Inflammatory macrophage treated with lipopolysaccharide for 1 hour (primary cell): ENCODE results near the gene GTPBP3.
A peak's percentile ranks its signal among the peaks of the same experiment; 100 is the strongest.
"Not testable (repeated sequence)": the region's sequence is repeated elsewhere in the genome, so short reads cannot be mapped to it uniquely, and the experiment has no call there.

Experiments used
- DNase-seq, 2 donors: peaks; one replicate each; pipeline ENCODE4 v3.0.0-alpha.2; 2020 to 2022

GTPBP3 gene

DNA sequence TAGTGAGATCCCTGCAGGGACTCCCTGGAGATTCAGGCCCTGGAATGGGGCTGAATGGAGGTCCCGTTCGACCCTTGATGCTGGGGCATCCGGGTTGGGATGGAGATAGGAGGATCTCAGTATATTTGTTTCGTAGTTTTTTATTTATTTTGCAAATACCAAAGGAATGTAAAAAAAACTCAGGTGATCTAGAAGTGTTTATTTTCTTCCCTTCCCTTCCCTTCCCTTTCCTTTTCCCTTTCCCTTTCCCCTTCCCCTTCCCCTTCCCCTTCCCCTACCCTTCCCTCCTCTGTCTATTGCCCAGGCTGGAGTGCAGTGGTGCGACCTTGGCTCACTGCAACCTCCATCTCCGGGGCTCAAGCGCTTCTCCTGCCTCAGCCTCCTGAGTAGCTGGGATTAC, 4.5 kb downstream of the GTPBP3 start:
- no peak for DNase-seq

DNA sequence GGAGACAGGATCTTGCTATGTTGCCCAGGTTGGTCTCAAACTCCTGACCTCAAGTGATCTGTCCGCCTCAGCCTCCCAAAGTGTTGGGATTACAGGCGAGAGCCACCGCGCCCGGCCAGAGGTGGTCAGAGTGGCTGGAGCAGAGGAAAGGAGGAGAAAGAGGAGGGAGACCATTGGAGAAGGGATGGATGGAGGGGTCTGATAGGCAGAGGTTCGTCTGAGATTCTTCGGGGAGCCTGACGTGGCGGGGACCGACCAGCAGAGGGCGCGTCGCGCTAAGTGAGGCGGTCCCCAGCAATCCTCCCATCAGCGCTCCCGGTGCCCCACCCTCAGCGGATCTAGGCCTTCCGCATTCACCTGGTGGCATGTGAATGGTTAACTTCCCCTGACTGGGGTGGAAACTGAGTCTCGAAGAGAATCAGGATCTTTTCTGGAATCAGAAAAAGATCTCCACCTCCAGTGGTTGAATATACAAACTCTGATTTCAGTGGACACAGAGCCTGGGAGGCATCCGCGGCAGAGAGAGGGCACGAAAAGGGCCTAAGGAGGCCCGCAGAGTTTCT, 8.8 kb downstream of the GTPBP3 start:
- DNase-seq, result peak; percentile 43 to 87

DNA sequence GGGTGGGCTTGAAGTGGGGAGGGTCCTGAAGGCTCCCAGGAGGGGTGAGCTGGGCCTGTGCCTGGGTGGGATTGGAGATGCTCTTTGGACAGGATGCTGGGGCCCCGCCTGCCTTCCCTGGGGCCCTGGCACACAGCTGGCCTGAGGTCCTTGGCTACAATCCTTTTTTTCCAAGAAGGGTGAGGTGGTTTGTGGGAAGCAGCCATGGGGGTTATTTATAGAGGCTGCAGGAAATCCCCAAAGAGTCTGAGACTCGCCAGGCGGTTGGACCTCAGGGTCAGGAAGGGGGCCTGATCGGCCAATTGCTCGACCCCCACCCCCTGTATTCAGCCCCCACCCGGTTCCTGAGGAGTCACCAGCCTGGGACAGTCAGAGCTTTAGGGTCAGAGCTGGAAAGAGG, 10.0 kb downstream of the GTPBP3 start:
- DNase-seq, result no peak

DNA sequence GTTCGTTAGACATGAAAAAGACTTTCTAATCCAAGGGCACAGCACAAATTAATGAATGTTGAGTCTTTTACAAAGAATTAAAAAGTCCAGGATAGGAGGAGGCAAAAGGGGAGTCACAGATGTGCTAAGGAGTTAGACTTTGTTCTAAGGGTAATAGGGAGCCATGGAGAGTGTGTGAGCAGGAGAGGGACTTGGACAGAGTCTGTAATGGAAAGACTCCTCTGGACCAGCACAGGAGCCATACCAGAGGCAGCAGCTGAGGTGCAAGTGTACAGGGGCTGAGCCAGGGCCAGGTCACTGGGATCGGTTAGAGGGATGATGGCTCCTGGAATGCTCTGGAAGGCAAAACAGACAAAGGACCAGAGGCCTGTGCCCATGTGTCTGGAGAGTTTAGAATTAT, 10.5 kb downstream of the GTPBP3 start:
- no peak for DNase-seq

DNA sequence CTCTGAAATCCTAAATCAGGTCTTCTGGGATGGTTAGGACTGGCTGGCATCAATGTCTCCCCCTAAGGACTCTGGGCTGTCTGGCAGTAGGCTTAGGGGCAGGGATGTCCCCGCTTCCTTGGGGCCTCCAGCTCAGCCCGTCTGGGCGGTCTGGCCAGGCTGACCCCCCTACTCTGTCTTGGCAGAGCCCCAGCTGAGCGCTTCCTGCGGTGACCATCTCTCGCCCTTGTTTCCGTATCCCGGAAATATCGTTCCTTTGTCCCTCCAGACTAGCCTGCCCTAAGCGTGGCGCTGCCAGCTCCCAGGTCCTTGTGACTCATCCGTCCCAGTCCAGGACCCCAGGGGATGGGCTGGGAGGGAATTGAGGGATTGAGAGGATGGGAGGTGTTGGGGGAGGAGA, 11.3 kb downstream of the GTPBP3 start:
- DNase-seq, result no peak

DNA sequence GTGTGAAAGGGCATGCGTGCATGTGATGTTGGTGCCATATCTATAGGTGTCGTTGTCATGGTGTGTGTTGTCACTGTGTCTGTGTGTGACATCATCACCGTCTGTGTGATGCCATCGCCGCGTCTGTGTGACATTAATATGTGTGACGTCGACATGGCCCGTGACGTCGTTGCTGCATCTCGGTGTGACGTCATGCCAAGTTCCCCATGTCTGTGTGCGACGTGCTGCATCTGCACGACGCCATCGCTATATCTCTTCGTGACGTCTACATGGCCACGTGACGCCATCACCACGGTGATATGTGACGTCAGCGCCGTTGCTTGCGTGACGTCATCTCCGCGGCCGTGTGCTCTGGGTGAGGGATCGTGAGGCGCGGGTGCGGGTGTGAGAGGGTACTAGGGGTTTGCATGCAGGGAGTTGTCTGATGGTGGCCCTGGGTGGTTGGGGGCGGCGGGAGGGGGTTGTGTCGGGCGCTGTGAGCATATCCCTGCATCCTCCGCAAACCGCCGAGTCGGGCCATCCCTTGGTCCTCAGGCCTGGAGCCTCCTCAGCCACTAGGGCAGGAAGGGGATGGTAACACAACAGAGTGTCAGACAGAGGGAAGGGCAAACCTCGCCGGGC, 14.6 kb downstream of the GTPBP3 start:
- no peak for DNase-seq

DNA sequence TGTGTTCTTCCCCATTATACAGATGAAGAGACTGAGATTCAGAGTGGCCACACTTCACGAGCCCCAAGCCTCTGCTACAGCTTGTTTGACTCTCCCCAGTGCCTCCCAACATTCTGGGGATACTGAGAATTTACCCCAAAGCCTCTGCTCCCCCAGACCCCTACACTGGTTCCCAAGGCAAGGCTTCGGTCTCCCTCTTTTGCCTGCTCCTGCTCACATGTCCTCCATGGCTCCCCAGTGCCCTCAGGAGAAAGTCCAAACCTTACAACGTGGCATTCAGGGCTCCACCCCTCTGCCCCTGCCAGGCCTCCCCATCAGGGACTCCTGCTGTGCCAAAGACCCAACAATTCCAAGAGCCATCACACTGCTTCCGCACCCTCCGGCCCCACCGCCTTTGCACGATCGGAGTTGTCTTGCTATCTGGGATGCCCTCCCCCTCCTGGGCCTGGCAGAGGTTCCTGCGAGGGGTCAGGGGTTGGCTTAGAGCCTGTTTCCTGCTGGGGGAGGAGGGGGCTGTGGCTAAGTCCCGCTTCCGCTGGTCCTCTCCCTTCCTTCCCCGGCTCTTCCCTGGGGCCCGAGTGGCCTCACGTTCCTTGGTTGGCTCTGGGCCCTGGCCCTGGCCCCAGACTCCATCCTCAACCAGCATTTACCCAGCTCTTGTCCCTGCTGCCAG, 15.4 kb downstream of the GTPBP3 start:
- no peak for DNase-seq

DNA sequence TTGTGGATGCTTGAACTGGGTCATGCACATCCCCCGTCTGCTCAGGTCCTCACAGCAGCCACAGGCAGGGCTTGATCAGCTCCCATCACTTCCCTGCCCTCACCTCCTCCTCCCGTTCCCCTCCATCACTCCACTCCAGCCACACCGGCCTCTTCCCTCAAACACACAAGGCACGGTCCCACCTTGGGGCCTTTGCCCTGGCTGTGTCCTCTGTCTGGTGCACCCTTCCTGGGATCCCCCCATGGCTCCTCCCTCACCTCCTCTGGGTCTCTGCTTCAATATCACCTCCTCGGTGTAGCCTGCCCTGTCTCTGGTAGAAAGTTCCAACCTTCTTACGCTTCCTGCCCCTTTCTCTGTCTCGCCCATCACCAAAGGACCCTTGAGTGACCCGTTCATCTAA, 16.0 kb downstream of the GTPBP3 start:
- DNase-seq, result no peak

DNA sequence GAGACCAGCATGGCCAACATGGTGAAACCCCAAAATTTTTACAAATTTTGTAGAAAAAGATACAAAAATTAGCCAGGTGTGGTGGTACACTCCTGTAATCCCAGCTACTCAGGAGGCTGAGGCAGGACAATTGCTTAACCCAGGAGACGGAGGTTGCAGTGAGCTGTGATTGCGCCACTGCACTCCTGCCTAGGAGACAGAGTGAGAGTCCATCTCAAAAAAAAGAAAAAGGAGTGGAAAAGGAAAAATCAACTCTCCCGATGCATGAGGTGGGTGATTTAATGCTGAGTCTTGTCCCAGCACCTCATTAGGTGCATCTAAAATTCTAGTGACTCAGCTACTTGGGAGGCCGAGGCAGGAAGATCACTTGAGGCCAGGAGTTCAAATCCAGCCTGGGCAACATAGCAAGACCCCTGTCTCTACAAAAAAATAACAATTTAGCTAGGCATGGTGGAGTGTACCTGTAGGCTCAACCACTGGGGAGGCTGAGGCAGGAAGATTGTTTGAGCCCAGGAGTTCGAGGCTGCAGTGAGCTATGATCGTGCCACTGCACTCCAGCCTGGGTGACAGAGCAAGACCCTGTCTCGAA, 19.8 kb downstream of the GTPBP3 start:
- DNase-seq, result no peak

DNA sequence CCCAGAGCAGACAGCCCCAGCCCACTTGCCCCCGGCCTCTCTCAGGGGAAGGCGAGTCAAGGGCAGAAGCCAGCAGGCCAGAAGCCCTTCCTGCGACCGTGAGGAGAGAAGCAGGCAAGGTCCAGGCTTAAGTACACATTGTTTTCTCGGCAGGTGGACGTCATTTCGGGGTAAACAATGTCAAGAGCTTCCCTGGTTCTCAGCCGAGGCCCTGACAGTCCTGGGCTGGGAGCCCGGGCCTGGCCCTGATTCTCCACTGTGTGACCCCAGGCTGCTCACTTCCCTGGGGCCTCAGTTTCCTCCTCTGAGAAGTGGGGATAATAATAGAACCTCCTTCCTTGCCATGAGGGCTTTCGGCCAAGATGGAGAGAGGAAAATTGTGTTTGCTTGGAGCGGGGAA, 20.4 kb downstream of the GTPBP3 start:
- no peak for DNase-seq

DNA sequence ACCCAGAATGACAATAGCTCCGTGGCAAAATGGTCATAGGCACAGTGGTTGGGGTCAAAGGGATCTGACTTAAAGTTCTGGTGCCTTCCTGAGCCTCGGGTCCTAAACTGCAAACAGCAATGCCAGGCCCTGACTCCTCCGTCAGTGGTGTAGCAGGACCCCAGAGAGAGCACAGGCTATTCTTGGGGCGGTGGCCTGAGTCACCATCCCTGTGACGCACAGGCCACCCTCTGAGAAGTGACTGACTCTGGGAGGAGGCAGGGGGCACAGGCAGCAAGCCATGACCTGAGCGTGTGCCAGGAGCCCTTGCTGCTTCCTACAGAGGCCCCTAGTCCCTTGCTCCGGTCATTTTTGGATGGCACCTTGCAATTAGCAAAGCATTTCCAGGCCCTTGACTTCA, 21.0 kb downstream of the GTPBP3 start:
- no peak for DNase-seq

DNA sequence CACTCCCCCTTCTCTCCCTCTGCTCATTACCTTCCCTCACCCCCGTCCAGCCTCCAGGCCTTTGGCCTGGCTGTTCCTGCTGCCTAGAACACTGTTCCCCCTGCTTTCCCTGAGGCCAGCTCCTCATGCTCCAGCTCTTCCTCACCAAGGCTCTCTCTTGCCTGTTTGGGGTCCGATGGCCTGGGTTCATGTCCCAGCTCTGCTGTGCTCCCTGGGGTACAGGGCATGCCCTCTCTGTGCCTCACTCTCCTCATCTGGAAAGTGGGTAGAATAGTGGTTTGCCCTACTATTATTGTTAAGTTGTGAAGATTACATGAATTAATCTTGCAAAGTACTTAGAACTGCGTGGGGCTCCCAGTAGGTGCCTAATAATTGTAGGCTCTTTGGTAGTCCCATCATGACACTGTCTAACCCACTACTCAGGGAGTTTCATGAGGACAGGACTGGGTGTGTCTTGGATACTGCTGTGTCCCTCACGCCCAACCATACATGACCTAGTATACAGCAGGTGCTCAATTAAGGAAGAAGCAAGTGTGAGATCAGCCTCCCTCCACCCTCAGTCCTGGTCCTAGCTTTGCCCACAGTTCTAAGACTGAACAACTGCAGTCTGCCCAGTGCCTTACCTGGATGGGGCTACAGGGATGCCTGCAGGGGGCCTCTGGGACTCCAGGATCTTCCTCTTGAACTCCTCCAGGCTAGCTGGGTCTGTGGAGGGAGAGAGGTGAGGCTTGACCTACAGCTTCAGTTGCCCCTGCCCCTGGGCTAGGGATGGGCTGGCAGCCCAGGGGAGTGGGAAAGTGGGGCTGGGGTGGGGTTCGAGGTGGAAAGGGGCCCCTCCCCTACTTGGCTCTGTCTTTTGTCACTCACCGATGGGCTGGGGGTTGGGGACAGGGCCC, 22.8 kb downstream of the GTPBP3 start:
- DNase-seq, result no peak

DNA sequence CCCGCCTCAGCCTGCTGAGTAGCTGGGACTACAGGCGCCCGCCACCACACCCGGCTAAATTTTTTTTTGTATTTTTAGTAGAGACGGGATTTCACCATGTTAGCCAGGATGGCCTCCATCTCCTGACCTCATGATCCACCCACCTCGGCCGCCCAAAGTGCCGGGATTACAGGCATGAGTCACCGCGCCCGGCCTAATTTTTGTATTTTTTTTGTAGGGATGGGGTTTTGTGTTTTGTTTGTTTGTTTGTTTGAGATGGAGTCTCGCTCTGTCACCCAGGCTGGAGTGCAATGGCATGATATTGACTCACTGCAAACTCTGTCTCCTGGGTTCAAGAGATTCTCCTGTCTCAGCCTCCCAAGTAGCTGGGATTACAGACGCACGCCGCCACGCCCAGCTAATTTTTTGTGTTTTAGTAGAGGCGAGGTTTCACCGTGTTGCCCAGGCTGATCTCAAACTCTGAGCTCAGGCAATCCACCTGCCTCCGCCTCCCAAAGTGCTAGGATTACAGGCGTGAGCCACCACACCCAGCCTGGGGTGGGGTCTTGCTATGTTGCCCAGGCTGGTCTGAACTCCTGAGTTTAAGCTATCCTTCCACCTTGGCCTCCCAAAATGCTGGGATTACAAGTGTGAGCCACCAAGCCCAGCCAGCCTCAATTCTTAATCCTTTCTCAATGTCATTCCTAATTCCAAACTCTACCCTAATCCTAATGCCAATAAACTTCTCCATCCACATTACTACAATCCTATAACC, 26.7 kb downstream of the GTPBP3 start:
- DNase-seq, result not testable (repeated sequence)

DNA sequence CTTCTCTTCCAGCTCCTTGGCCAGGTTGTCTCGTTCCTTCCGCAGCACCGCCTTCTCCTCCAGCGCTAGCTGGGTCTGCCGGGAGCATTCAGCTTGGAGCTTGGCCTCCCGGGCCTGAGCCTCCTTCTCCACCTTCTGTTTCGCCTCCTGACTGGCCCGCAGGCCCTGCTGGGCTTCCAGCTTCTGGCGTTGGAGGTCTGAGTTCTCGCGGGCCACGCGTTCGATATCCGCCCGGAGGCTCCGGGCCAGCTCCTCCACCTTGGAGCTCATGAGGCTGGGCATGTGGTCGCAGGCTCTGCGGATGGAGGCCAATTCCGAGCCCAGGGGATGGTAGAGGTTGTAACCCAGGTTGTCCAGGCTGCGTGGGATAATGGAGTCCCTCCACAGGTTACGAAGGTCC, 28.0 kb downstream of the GTPBP3 start:
- no peak for DNase-seq

DNA sequence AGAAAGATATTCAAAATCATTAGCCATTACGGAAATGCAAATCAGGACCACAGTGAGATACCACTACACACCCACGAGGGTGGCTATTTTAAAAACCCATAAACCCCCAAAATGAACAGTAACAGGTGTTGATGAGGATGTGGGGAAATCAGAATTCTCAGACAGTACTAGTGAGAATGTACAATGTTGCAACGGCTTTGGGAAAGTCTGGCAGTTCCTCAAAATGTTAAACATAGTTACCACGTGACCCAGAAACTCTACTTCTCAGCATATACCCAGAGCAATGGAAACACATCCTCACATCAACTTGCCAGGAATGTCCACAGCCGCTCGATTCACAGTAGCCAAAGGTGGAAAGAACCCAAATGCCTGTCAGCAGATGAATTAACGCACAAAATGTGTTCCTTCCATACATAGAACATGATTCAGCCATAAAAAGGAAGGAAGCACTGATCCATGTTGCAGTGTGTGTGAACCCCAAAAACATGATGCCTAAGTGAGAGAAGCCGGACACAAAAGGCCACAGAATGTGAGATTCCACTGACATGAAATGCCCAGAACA, 32.8 kb downstream of the GTPBP3 start:
- DNase-seq, result peak; percentile 87 to 92

DNA sequence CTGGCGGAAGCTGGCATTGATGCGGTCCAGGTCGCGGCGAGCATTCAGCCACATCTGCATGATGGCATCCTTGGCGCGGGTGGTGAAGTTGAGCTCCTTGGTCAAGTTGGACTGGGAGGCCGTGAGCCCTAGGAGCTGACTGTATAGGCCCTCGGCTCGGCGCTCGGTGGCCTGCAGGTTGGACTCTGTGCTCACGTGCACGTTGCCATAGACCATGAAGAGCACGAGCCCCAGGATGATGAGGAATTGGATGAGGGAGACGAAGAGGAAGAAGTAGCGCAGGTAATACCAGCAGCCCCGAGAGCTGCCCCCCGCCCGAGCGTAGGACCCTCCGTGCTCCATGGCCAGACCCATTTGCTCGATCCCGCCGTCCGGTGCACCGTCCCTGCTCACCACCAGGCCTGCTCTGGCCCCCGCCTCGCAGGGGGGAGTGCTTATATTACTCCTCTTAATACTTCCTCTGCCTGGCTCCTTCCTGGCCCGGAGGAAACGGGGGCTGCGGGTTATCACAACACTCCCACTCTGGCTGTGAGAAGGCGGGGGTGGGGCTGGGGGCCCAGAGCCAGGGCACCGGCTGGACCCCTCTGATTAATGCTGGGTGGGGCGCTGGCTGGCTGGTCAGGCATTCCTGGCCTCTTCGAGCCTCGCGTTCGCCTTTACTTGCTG, 39.7 kb downstream of the GTPBP3 start, which contains the start of gene PLVAP:
TSS of gene PLVAP (minus strand) at position 408 of the 666 bp plus-strand sequence. CDS start at position 354, 54 bp downstream.
- DNase-seq, result no peak

DNA sequence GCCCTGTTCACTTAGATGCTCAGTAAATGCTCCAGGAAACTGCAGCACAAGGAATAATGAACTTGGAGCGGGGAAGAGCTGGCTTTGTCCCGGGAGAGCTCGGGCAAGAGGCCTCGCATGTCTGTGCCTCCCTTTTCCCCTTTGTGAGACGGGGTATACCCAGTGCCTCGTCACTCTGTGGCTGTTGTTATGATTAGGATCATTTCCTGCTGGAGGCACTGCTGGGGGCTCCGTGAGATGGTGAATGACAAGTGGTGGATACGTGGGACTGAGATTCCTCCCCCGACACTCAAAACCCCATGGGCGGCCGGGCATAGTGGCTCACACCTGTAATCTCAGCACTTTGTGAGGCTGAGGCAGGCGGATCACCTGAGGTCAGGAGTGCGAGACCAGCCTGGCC, 40.9 kb downstream of the GTPBP3 start:
- DNase-seq, result no peak

DNA sequence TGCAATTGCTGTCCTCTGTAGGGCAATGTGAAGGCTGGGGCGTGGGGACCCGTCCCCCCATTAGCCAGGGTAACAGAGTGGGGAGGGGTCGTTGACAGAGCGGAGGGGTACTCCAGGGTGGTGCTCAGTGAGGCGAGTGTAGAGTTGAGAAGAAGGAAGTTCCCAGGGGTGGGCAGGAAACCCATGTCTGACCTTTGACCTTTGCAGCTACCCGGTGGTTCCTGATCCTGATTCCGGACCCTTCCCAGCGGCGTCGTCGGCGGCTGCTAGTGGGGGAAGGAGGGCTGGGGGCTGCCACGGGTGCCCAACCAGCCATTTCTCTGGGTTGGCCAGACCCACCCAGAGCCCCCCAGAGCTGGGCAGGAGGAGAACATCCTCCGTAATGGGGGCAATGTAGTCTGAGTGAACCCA, 41.9 kb downstream of the GTPBP3 start:
- DNase-seq, result no peak

DNA sequence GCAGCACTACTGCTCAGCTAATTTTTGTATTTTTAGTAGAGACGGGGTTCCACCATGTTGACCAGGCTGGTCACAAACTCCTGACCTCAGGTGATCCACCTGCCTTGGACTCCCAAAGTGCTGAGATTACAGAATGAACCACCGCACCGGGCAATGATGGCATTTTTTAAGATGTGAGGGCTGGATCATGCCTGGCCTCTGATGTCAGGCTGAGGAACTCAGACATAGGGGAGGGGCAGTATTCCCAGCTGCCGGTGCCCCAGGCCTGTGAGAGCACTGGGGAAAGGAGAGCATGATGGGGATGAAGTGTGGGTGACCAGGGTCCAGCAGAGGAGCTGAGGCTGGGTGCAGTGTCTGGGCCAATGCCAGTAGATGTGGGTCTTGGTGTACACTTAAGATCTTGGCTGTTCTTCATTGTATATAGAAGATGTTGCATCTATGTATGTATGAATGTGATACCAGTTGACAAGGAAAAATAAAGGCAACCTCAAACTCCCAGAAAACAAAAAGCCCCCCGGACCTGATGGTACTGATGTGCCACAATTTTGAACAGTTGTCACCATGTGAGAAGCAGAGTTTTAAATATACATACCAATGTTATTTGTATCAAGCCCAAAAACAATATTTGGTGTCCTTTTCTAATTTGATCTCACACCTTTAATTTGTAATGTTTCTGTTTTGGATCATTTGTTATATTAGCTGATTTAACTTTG, 43.2 kb downstream of the GTPBP3 start:
- no peak for DNase-seq

DNA sequence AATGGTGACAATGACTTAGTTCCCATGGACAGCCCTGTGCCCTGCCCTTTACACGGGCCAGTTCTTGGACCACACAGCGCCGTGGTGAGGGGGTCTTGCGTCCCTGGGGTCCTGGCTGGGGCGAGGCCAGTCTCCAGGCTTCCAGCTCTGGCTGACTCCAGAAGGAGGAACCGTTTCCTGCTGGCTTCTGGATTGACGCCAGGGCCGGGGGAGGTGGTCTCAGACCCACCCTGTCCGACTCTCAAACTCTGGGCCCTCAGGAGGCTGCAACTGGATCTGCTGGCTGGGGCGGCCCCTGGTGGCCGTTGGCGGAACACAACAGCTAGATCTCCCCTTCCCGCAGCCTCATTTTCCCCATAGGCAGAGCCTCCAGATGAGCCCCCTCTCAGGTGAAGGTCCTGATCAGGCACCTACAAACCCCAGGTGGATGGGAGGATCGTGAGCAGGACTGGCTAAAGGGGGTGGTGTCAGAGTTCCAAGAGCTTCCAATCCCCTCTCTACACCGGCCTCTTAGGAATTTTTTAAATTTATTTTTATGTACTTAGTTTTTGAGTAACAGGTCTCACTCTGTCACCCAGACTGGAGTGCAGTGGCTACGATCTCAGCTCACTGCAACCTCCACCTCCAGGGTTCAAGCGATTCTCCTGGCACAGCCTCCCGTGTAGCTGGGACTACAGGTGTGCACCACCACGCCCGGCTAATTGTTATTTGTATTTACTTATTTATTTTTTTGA, 48.7 kb downstream of the GTPBP3 start:
- DNase-seq, result peak in 1 of 2 donors; percentile 71
